ENCODE results near the gene PRORP.
A peak's percentile ranks its signal among the peaks of the same experiment; 100 is the strongest.

Gene PRORP

DNA sequence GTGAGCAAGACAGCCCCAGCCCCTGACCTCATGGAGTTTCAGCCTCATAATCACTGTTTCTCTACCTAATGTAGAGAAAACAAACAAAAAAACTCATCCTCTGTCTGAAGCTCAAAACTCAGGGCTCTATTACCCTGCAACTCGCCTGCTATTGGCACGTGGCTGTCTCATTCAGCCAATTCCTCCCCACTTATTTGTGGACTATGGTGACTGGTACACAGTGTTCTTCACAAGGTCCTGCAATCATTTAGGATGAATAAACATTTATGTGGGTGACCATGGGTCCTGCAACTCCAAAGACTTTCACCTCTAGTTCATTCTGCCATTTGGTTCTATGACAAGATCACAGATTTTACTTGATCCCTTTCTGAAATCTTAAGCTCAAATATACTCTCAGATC, 5.2 kb upstream of the PRORP start:
- H3K9me3 ChIP-seq (ENCODE audit: control extremely low read depth in 1 of 5, control insufficient read depth in 4 of 5, insufficient read depth in 2 of 5, low read depth in 1 of 5, low read length in 4 of 5), result peaks cover 0 to 6% (median 2%) of the 10 kb centered on the region in 5 experiments
- H3K4me1 ChIP-seq (ENCODE audit: control extremely low read depth in 1 of 4, control insufficient read depth in 4 of 4, insufficient read depth in 4 of 4, low read length in 3 of 4), result peaks cover 0 to 11% (median 7%) of the 10 kb centered on the region in 4 experiments
- no peaks in the 10 kb centered on the region for H3K27me3 ChIP-seq (replicated peaks in 2 of 5; ENCODE audit: control insufficient read depth in 4 of 5, insufficient read depth in 5 of 5, low read length in 4 of 5)
- no peak for DNase-seq
- ChIA-PET POLR2A (no interaction called here), CTCF (no interaction called here)
- H3K27ac ChIP-seq (ENCODE audit: insufficient read depth in 1 of 2, low read depth in 1 of 2, low read length in 2 of 2, poor library complexity in 1 of 2, severe bottlenecking in 2 of 2), result no peak overlapping the region
- no peak overlapping the region for H3K4me3 ChIP-seq (ENCODE audit: control insufficient read depth in 1 of 7, extremely low read depth in 1 of 7, insufficient read depth in 4 of 7, low read depth in 2 of 7, low read length in 6 of 7)
- H3K36me3 ChIP-seq (ENCODE audit: control insufficient read depth in 4 of 4, insufficient read depth in 4 of 4, low read length in 3 of 4), result peaks cover 23 to 32% (median 25%) of the 10 kb centered on the region in 4 experiments
- 100% methylated on average over 2 of the region's 2 CpGs for WGBS (ENCODE audit: insufficient coverage)

DNA sequence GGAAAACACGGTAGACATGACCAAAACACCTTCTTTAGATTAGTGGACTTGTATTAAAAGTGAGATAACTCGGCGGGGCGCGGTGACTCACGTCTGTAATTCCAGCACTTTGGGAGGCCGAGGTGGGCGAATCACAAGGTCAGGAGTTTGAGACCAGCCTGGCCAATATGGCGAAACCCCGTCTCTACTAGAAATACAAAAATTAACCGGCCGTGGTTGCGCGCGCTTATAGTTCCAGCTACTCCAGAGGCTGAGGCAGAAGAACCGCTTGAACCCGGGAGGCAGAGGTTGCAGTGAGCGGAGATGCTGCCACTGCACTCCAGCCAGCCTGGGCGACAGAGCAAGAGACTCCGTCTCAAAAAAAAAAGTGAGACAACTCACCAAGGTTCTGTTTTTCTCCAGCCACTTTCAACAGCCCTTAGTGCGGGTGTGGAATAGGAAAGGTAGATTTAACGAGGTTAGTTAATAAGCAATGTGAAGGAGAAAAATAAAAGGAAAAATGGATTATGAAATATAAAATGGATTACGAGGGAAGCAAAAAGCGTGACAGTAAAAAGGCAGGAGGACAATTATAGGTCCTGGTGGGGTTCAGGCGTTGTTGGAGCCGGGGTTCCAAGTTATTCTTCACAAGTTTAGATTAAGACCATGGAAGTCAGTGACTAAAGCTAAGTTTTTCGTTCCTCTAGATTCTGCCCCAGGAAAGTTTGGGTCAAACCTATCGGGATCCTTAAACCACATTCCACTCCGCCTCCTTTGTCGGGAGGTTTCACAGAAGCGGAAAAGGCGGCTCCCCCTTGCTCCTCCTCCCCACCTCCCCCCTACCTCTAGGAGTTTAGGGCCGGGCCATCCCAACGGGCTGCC, 1.1 kb upstream of the PRORP start:
- ChIA-PET POLR2A (interaction anchor here (1.2 to 2.1 kb wide), 2 partner anchors 53 to 283 kb away, joined by 3 to 13 read pairs; partner anchors contain the start of gene NFKBIA), CTCF (interaction anchor here (0.6 to 1.7 kb wide), 5 partner anchors 14 to 713 kb away, joined by 3 to 4 read pairs (median 3); no protein-coding TSS in a partner anchor)
- Histone ChIP-seq H3K9me3 (ENCODE audit: control extremely low read depth in 1 of 5, control insufficient read depth in 4 of 5, insufficient read depth in 2 of 5, low read depth in 1 of 5, low read length in 4 of 5) (no peaks in the 10 kb centered on the region), H3K27me3 (replicated peaks in 2 of 5; ENCODE audit: control insufficient read depth in 4 of 5, insufficient read depth in 5 of 5, low read length in 4 of 5) (no peaks in the 10 kb centered on the region), H3K4me3 (ENCODE audit: control insufficient read depth in 1 of 7, extremely low read depth in 1 of 7, insufficient read depth in 4 of 7, low read depth in 2 of 7, low read length in 6 of 7) (peak overlapping the region; percentile 50 to 98 (median 92)), H3K4me1 (ENCODE audit: control extremely low read depth in 1 of 4, control insufficient read depth in 4 of 4, insufficient read depth in 4 of 4, low read length in 3 of 4) (peaks cover 7 to 29% (median 24%) of the 10 kb centered on the region in 4 experiments), H3K27ac (ENCODE audit: insufficient read depth in 1 of 2, low read depth in 1 of 2, low read length in 2 of 2, poor library complexity in 1 of 2, severe bottlenecking in 2 of 2) (peak overlapping the region; percentile 99 to 100), H3K36me3 (ENCODE audit: control insufficient read depth in 4 of 4, insufficient read depth in 4 of 4, low read length in 3 of 4) (peaks cover 0 to 8% (median 3%) of the 10 kb centered on the region in 4 experiments)
- WGBS (ENCODE audit: insufficient coverage), result 35% methylated on average over 31 of the region's 34 CpGs
- DNase-seq, result no peak

DNA sequence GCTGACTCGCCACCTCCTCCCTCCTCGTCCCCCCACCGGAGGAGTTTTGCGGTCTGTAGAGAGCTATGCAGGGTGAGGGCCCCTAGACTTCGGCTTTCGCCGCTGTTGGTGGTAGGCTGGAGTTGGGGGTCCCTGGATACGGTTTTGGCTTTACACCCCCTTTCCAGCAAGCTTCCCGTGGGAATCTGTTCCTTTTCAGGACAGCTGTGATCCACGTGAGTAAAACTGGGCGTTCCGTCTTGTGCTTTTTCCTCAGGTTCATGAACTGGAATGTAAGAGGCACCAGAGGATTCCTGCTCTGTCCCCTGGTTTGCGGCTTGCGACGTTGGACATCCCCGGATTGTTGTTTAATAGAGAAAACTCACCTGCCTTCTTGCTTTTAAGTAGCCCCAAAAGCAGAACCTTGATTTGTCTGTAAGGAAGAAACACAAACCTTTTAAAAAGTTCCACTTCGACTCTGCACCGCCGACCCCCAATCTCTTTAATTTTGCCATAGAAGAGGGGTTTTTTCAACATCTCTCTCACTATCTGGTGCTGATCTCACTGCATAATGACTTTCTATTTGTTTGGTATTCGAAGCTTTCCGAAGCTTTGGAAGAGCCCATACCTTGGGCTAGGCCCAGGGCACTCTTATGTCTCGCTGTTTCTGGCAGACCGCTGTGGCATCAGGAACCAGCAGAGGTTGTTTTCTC, 490 bp downstream of the PRORP start:
- H3K4me3 ChIP-seq (ENCODE audit: control insufficient read depth in 1 of 7, extremely low read depth in 1 of 7, insufficient read depth in 4 of 7, low read depth in 2 of 7, low read length in 6 of 7), result peak overlapping the region; percentile 50 to 98 (median 92)
- ChIA-PET CTCF (interaction anchor here (0.9 to 2.8 kb wide), 8 partner anchors 13 to 693 kb away, joined by 3 to 12 read pairs (median 4); partner anchors contain the start of gene NFKBIA), POLR2A (interaction anchor here (1.2 to 2.1 kb wide), 2 partner anchors 55 to 282 kb away, joined by 3 to 13 read pairs; partner anchors contain the start of gene NFKBIA)
- H3K27me3 ChIP-seq (replicated peaks in 2 of 5; ENCODE audit: control insufficient read depth in 4 of 5, insufficient read depth in 5 of 5, low read length in 4 of 5), result no peaks in the 10 kb centered on the region
- peaks cover 7 to 29% (median 24%) of the 10 kb centered on the region in 4 experiments for H3K4me1 ChIP-seq (ENCODE audit: control extremely low read depth in 1 of 4, control insufficient read depth in 4 of 4, insufficient read depth in 4 of 4, low read length in 3 of 4)
- DNase-seq, result peak in 2 of 3 donors; percentile 2 to 33
- 1% methylated on average over 16 of the region's 23 CpGs for WGBS (ENCODE audit: insufficient coverage)
- H3K9me3 ChIP-seq (ENCODE audit: control extremely low read depth in 1 of 5, control insufficient read depth in 4 of 5, insufficient read depth in 2 of 5, low read depth in 1 of 5, low read length in 4 of 5), result no peaks in the 10 kb centered on the region
- peaks cover 4 to 10% (median 7%) of the 10 kb centered on the region in 4 experiments for H3K36me3 ChIP-seq (ENCODE audit: control insufficient read depth in 4 of 4, insufficient read depth in 4 of 4, low read length in 3 of 4)
- peak overlapping the region; percentile 99 to 100 for H3K27ac ChIP-seq (ENCODE audit: insufficient read depth in 1 of 2, low read depth in 1 of 2, low read length in 2 of 2, poor library complexity in 1 of 2, severe bottlenecking in 2 of 2)

GRCh38 chr14:35123388-35123703, 994 bp downstream of the PRORP start:
- H3K4me3 ChIP-seq (ENCODE audit: control insufficient read depth in 1 of 7, extremely low read depth in 1 of 7, insufficient read depth in 4 of 7, low read depth in 2 of 7, low read length in 6 of 7), result peak overlapping the region in 6 of 7 experiments; percentile 84 to 98 (median 94)
- ChIA-PET CTCF (interaction anchor here (0.9 to 2.8 kb wide), 6 partner anchors 10 to 692 kb away, joined by 3 to 12 read pairs (median 5); partner anchors contain the start of gene NFKBIA), POLR2A (no interaction called here)
- H3K27me3 ChIP-seq (replicated peaks in 2 of 5; ENCODE audit: control insufficient read depth in 4 of 5, insufficient read depth in 5 of 5, low read length in 4 of 5), result no peaks in the 10 kb centered on the region
- 40% methylated on average over 2 of the region's 3 CpGs for whole genome bisulfite sequencing (ENCODE audit: insufficient coverage)
- H3K4me1 ChIP-seq (ENCODE audit: control extremely low read depth in 1 of 4, control insufficient read depth in 4 of 4, insufficient read depth in 4 of 4, low read length in 3 of 4), result peaks cover 7 to 29% (median 24%) of the 10 kb centered on the region in 4 experiments
- no peak for DNase-seq
- no peaks in the 10 kb centered on the region for H3K9me3 ChIP-seq (ENCODE audit: control extremely low read depth in 1 of 5, control insufficient read depth in 4 of 5, insufficient read depth in 2 of 5, low read depth in 1 of 5, low read length in 4 of 5)
- H3K36me3 ChIP-seq (ENCODE audit: control insufficient read depth in 4 of 4, insufficient read depth in 4 of 4, low read length in 3 of 4), result peaks cover 4 to 10% (median 7%) of the 10 kb centered on the region in 4 experiments
- H3K27ac ChIP-seq (ENCODE audit: insufficient read depth in 1 of 2, low read depth in 1 of 2, low read length in 2 of 2, poor library complexity in 1 of 2, severe bottlenecking in 2 of 2), result peak overlapping the region; percentile 99 to 100

DNA sequence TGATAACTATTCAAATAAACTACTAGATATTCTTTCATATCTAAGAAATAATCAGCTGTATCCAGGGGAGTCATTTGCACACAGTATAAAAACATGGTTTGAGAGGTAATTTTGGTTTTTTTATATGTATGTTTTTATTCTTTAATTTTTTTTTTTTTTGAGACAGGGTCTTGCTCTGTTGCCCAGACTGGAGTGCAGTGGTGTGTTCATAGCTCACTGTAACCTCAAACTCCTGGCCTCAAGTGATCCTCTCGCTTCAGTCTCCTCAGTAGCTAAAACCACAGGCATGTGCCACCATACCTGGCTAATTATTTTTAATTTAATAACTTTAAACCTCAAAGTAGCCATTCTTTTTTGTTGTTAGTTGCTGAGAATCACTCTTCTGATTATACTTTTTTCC, 1.8 kb downstream of the PRORP start:
- Histone ChIP-seq H3K27ac (ENCODE audit: insufficient read depth in 1 of 2, low read depth in 1 of 2, low read length in 2 of 2, poor library complexity in 1 of 2, severe bottlenecking in 2 of 2) (no peak overlapping the region), H3K9me3 (ENCODE audit: control extremely low read depth in 1 of 5, control insufficient read depth in 4 of 5, insufficient read depth in 2 of 5, low read depth in 1 of 5, low read length in 4 of 5) (no peaks in the 10 kb centered on the region), H3K36me3 (ENCODE audit: control insufficient read depth in 4 of 4, insufficient read depth in 4 of 4, low read length in 3 of 4) (peaks cover 4 to 10% (median 7%) of the 10 kb centered on the region in 4 experiments), H3K4me1 (ENCODE audit: control extremely low read depth in 1 of 4, control insufficient read depth in 4 of 4, insufficient read depth in 4 of 4, low read length in 3 of 4) (peaks cover 7 to 29% (median 24%) of the 10 kb centered on the region in 4 experiments), H3K27me3 (replicated peaks in 2 of 5; ENCODE audit: control insufficient read depth in 4 of 5, insufficient read depth in 5 of 5, low read length in 4 of 5) (no peaks in the 10 kb centered on the region), H3K4me3 (ENCODE audit: control insufficient read depth in 1 of 7, extremely low read depth in 1 of 7, insufficient read depth in 4 of 7, low read depth in 2 of 7, low read length in 6 of 7) (peak overlapping the region in 1 of 7 experiments; percentile 84)
- ChIA-PET CTCF (interaction anchor here (0.9 to 2.8 kb wide), 5 partner anchors 11 to 289 kb away, joined by 3 to 12 read pairs (median 5); partner anchors contain the start of gene NFKBIA), POLR2A (no interaction called here)
- WGBS (ENCODE audit: insufficient coverage), result no CpG with 5 or more reads among the region's 1 CpG
- no peak for DNase-seq

DNA sequence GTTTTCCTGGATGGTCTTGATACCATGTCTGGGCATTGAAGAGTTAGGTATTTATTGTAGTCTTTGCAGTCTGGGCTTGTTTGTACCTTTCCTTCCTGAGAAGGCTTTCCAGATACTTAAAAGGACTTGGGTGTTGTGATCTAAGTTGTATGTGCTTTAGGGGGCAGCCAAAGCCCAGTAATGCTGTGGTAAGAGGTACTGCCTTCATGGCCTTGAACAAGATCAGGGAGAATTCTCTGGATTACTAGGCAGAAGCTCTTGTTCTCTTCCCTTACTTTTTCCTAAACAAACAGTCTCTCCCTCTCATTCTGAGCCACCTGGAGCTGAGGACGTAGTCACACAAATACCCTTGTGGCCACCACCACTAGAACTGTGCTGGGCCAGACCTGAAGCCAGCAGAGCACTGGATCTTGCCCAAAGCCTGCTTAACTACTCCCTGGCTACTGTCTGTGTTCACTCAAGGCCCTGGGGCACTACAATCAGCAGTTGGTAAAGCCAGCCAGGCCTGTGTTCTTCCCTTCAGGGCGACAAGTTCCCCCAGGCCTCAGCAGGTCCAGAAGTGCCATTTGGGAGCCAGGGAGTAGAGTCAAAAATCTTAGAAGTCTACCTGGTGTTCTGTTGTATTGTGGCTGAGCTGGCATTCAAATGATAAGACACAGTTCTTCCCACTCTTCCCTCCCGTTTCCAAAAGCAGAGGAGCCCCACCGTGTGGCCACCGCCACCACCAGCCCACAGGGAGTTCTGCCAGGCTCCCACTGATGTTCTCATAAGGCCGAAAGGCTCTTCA, 11.4 kb downstream of the PRORP start:
- ChIA-PET CTCF (interaction anchor here (0.8 to 19.5 kb wide), 4 partner anchors 13 to 282 kb away, joined by 3 to 213 read pairs (median 4); no protein-coding TSS in a partner anchor), POLR2A (no interaction called here)
- 83% methylated on average over 6 of the region's 6 CpGs for WGBS (ENCODE audit: insufficient coverage)
- H3K4me1 ChIP-seq (ENCODE audit: control extremely low read depth in 1 of 4, control insufficient read depth in 4 of 4, insufficient read depth in 4 of 4, low read length in 3 of 4), result peaks cover 0 to 5% (median 0%) of the 10 kb centered on the region in 4 experiments
- H3K9me3 ChIP-seq (ENCODE audit: control extremely low read depth in 1 of 5, control insufficient read depth in 4 of 5, insufficient read depth in 2 of 5, low read depth in 1 of 5, low read length in 4 of 5), result no peaks in the 10 kb centered on the region
- no peak overlapping the region for H3K4me3 ChIP-seq (ENCODE audit: control insufficient read depth in 1 of 7, extremely low read depth in 1 of 7, insufficient read depth in 4 of 7, low read depth in 2 of 7, low read length in 6 of 7)
- H3K36me3 ChIP-seq (ENCODE audit: control insufficient read depth in 4 of 4, insufficient read depth in 4 of 4, low read length in 3 of 4), result peaks cover 13 to 54% (median 23%) of the 10 kb centered on the region in 4 experiments
- DNase-seq, result no peak
- H3K27me3 ChIP-seq (replicated peaks in 2 of 5; ENCODE audit: control insufficient read depth in 4 of 5, insufficient read depth in 5 of 5, low read length in 4 of 5), result no peaks in the 10 kb centered on the region
- H3K27ac ChIP-seq (ENCODE audit: insufficient read depth in 1 of 2, low read depth in 1 of 2, low read length in 2 of 2, poor library complexity in 1 of 2, severe bottlenecking in 2 of 2), result no peak overlapping the region

Measured in common myeloid progenitor, CD34-positive (primary cell).